HG03457 (cell line): Measurements from ENCODE around the gene OIT3.
"Not testable (repeated sequence)": the region's sequence is repeated elsewhere in the genome, so short reads cannot be mapped to it uniquely, and the experiment has no call there.

Experiments
- ATAC-seq: cut with Tn5 transposase; IDR thresholded peaks from one replicate; pipeline ENCODE4 v1.9.1; 2021; ENCODE audit warnings: moderate number of reproducible peaks; ENCODE audit not compliant: unreplicated experiment

The OIT3 gene

DNA sequence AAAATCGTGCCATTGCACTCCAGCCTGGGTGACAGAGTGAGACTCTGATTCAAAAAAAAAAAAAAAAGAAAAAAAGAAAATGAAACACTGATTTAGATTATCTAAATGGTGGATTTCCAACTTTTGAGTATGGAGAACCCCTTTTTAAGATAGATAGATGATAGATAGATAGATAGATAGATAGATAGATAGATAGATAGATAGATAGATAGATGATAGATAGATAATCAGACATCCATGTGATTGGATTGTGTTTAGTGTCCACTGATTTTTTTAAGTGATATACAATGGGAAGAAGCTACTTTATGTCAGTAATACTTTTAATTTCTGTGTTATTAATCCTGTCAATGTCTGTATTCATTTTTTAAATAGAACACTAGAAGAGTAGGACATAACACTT, 6.0 kb downstream of the OIT3 start:
- no peak for ATAC-seq

DNA sequence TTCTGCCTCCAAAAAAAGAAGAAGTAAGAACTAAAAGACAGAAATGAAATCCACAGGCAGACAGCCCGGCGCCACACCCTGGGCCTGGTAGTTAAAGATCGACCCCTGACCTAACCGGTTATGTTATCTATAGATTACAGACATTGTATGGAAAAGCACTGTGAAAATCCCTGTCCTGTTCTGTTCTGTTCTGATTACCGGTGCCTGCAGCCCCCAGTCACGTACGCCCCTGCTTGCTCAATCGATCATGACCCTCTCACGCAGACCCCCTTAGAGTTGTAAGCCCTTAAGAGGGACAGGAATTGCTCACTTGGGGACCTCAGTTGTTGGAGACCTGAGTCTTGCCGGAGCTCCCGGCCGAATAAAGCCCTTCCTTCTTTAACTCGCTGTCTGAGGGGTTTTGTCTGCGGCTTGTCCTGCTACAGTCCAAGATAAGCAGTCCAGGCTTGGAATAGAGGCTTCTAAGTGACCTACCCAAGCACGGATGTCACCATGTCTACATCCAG, 10.5 kb downstream of the OIT3 start:
- ATAC-seq = not testable (repeated sequence)

DNA sequence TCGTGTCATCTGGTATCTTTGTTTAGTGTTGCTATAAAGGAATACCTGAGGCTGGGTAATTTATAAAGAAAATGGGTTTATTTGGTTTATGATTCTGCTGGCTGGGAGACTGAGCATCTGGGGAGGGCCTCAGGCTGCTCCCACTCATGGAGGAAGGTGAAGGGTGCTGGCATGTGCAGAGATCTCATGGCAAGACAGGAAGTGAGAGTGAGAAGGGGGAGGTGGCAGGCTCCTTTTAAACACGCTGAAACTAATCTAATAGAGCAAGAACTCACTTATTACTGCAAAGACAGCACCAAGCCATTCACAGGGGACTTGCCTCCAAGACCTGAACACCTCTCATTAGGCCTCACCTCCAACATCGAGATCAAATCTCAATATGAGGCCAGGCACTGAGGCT, 11.3 kb downstream of the OIT3 start:
- no peak for ATAC-seq

DNA sequence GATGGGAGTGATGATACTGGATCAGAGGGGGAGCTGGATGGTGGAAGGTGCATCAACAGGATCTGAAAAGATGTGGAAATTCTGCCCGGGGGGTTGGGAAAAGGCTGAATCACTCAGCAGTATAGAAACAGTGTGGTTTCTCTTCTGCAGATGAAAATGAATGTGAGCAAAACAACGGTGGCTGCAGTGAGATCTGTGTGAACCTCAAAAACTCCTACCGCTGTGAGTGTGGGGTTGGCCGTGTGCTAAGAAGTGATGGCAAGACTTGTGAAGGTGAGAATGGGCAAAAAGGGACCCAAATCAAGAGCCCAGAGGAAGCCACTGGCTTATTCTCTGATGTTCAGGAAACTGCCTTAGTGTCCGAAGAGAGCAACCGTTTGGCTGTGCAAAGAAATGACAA, 12.9 kb downstream of the OIT3 start:
- no peak for ATAC-seq

DNA sequence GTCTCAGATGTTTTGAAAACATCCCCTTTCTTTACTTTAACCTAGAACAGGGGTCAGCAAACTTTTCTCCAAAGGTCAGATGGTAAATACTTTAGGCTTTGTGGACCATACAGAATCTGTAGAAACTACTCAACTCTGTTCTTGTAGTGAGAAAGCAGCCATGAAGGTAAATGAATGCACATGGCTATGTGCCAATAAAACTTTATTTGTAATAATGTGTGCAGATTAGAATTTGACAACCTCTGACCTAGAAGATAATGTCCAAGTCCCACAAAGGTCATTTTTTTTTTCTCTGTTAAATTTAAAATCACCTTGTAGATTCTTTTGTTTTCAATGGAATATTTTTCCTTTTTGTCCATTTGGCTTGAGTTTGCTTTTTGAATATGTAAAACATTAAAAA, 17.2 kb downstream of the OIT3 start:
- ATAC-seq = no peak

DNA sequence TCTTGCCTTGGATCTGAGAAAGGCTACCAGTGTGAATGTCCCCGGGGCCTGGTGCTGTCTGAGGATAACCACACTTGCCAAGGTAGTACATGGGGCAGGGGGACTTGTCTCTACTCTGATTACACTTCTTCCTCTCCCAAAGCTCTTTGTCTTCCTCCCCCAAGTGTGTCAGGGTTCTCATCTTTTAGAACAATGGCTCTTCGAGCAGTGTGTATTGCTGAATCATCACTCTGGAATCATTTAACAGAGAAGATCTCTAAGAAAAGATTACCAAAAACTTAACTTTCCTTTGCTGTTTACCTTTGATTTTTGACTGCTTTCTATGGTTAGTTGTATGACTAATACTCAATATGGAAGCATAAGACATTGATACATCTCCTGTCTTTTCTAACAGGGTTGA, 18.2 kb downstream of the OIT3 start:
- ATAC-seq = no peak

DNA sequence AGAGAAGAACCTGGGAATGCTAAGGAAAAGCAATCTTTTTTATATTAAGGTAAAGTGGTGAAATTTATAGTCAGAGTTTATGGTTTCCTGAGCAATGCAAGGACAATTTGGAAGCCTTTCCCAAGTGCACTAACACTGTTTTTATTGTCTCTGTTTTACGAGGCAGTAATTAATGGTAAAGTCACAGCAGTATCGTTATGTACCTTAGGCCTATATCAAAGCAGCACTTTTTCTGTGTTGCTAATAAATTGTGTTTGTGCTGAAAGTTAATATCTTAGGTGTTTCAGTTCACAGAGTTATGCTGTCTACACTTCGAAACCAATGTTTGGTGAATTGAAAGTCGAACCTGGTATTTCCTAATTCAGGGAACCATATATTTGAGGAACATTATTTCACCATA, 19.2 kb downstream of the OIT3 start:
- ATAC-seq = no peak

DNA sequence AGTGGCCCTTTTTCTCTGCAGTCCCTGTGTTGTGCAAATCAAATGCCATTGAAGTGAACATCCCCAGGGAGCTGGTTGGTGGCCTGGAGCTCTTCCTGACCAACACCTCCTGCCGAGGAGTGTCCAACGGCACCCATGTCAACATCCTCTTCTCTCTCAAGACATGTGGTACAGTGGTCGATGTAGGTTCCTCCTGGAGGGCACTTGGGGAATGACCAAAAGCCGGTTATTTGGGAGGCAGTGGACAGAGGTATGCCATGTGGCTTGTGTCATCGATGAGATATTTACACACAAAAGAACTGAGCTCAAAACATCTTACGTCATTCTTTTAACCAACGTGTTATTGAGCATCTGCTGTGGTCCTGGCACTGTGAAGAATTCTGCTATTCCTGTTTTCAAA, 19.7 kb downstream of the OIT3 start:
- no peak for ATAC-seq

DNA sequence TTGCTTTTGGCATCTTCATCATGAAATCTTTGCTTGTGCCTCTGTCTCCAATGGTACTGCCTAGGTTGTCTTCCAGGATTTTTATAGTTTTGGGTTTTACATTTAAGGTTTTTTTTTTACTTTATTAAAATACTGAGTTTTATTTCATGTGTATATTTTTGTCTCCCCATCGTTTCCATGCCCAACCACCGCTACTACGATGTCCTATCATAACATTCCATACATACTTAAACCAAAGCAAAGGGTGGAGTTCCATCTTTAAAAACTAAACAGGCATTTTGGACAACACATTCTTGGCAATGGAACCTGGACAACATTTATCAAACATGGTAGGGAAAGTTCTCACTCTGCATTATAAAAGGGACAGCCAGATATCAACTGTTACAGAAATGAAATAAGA, 23.7 kb downstream of the OIT3 start:
- ATAC-seq = not testable (repeated sequence)

DNA sequence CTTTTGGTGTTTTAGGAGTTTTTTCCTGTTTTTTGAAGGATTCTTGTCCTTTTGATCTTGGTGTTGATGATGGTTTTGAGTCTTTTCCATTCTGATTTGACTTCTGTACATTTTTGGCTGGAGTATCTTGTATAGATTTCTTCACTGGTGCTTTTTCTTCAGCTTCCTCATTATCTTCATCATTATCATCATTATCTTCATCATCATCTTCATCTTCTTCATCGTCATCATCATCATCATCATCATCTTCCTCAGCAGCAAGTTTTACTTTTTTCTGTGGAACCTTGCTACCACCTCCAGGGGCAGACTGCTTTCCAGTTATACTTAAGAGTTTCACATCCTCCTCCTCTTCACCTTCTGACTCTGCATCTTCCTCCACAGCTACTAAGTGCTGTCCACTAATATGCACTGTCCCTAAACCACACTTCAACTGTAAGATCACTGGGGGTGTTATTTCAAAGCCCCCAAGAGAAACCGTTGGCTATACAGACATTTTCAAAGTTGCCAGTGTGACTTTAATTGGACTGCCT, 24.3 kb downstream of the OIT3 start:
- not testable (repeated sequence) for ATAC-seq

DNA sequence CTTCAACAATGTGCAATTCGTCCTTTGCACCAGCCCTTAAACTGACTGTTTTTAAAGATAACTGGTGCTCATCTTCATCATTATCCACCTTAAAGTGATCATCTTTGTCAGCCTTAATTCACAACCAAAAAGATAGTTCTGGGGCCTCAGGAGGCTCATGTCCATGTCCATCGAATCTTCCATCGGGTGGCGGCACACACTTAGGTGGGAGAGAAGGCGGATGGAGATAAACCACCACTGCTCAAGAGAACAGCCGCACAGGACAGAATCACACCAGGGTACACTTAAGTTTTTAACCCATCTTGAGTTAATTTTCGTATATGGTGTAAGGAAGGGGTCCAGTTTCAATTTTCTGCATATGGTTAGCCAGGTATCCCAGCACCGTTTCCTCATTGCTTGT, 24.8 kb downstream of the OIT3 start:
- ATAC-seq = no peak

DNA sequence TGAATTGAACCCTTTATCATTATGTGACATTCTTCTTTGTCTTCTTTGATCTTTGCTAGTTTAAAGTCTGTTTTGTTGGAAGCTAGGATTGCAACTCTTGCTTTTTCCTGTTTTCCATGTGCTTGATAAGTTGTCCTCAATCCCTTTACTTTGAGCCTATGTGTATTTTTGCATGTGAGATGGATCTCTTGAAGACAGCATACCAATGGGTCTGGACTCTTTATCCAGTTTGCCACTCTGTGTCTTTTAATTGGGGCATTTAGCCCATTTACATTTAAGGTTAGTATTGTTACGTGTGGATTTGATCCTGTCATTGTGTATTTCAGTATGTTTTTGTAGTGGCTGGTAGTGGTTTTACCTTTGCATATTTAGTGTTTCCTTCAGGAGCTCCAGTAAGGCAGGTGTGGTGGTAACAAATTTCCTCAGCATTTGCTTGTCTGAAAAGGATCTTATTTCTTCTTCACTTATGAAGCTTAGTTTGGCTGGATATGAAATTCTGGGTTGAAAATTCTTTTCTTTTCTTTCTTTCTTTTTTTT, 27.7 kb downstream of the OIT3 start:
- ATAC-seq = not testable (repeated sequence)

DNA sequence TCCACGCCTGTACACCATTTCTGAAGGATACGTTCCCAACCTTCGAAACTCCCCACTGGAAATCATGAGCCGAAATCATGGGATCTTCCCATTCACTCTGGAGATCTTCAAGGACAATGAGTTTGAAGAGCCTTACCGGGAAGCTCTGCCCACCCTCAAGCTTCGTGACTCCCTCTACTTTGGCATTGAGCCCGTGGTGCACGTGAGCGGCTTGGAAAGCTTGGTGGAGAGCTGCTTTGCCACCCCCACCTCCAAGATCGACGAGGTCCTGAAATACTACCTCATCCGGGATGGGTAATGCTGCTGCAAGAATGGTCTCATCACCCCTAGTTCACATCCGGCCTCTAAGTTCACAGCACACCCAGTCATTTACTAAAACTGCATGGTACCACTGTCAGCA, 30.8 kb downstream of the OIT3 start:
- no peak for ATAC-seq

DNA sequence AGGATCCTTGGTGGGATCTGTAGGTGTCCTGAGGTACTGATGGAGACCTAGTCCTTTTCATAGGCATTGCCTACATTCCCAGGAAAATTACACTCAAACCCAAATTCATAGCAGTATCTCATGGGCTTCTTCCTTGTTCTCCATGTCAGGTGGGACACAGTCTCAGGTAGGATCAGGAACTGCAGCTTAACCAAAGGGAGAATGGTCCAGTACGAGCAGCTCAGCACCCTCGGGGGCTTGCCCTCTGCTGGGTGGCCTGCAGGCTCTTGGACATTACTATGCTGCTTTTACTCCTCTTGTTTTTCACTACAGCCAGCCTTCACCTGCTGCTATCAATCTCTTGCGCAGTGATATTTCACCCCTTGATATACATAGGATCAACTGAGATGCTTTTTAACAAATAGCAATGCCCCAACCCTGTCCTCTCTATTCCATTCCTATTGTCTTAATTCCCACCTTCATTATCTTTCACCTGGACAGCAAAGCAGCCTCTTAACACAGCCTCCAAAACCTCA, 32.5 kb downstream of the OIT3 start:
- ATAC-seq = no peak

DNA sequence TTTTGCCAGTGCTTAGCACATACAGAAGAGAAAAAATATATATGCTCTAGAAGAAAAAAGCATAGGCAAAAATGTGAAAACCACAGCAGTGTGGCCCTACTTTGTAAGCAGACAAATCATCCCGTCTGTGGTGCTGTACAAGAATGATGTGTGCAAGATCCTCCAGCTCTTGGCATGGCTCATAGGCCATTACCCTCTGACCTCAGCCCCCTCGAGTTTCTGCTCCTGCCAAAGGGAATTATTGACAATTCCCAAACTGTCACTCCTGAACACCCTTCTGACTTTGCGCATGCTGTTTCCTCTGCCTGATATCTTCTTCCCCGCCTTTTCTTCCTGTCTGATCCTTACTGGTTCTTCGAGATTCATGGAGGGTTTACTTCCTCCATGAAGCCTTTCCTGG, 33.9 kb downstream of the OIT3 start:
- no peak for ATAC-seq

DNA sequence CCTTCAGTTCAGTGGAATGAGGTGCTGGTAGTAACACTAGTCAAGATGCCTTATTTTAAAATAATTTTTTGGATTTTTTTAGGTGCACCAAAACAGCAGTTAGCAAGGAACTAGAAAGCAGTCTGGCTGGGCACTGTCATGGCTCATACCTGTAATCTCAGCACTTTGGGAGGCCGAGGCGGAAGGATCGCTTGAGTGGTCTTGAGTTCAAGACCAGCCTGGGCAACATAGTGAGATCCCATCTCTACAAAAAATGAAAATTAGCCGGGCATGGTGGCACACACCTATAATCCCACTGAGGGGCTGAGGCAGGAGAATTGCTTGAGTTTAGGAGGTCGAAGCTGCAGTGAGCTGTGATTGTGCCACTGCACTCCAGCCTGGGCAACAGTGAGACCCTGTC, 35.3 kb downstream of the OIT3 start:
- no peak for ATAC-seq

DNA sequence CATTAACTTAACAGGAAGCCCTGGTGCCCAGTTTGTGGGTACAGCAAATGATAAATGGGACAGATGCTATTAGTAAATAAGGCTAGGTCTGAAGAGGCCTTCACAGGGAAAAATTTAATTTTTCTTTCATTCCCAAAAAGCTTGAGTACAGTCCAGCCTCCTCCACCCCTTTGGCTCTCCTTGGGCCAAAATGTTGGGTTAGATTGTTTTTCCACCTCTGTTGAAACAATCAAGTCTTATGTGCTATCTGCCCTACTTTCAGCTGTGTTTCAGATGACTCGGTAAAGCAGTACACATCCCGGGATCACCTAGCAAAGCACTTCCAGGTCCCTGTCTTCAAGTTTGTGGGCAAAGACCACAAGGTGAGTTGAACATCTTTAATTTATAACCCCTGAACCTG, 36.7 kb downstream of the OIT3 start:
- ATAC-seq = no peak

DNA sequence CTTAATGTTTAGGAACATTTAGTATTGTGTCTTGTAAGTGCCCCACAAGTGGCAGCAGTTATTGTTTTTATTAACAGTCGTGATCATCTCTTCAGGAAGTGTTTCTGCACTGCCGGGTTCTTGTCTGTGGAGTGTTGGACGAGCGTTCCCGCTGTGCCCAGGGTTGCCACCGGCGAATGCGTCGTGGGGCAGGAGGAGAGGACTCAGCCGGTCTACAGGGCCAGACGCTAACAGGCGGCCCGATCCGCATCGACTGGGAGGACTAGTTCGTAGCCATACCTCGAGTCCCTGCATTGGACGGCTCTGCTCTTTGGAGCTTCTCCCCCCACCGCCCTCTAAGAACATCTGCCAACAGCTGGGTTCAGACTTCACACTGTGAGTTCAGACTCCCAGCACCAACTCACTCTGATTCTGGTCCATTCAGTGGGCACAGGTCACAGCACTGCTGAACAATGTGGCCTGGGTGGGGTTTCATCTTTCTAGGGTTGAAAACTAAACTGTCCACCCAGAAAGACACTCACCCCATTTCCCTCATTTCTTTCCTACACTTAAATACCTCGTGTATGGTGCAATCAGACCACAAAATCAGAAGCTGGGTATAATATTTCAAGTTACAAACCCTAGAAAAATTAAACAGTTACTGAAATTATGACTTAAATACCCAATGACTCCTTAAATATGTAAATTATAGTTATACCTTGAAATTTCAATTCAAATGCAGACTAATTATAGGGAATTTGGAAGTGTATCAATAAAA, 38.9 kb downstream of the OIT3 start:
- ATAC-seq = no peak

DNA sequence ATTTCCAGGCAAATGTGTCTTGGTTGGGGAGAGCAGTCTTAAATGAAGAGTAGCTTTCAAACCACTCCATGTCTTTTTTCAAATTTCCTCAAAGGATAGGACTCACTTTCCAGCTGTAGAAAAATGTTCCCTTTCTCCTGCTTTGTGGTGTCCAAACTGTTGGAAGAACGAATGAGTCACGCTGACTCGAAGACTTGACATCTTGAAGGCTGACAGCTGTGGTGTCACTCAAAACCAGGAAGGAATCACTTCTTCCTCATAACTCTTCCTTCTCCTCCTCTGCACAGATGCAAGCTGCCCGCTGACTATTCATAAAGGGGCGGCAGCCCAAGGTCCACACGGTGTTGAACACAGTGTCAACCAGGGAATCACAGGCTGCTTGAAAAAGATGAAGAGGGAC, 41.8 kb downstream of the OIT3 start:
- no peak for ATAC-seq

DNA sequence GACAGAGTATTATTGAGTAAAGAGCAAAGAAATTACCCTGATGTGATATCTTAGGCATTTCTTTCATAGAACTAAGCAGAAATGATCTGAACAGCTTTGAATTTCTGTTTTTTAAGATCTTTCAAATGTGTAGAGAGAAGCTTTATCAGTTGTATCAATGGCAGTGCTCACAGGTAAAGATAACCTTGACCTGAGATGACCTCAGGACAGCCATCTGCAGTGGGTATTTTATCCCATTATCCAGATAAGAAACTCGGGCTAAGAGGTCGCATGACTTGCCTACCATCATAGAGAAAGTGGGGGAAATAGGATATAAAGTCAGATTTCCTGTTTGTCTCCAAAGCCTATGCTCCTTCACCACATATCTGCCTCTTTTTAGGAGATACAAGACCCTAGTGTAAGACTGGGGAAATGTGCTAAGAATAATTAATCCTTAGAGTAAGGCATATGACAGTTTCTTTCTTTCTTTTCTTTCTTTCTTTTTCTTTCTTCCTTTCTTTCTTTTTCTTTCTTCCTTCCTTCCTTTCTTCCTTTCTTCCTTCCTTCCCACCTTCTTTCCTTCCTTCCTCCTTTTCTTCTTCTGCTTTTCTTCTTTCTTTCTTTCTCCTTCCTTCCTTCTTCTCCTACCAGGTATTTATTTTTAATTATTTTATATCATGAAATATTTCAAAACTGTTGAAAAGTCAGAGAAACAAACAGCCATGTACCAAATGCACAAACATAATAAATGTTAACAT, 50.1 kb downstream of the OIT3 start:
- no peak for ATAC-seq

DNA sequence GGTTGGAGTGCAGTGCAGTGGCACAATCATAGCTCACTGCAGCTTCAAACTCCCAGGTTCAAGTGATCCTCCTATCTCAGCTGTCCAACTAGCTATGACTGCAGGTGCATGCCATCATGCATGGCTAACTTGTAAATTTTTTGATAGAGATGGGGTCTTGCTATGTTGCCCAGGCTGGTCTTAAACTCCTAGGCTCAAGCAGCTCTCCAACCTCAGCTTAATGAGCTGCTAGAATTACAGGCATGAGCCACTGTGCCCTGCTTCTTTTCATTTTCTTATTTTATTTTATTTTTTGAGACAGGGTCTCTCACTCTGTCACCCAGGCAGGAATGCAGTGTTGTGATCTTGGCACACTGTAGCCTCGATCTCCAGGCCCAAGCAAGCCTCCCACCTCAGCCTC, 53.4 kb downstream of the OIT3 start:
- ATAC-seq = no peak

DNA sequence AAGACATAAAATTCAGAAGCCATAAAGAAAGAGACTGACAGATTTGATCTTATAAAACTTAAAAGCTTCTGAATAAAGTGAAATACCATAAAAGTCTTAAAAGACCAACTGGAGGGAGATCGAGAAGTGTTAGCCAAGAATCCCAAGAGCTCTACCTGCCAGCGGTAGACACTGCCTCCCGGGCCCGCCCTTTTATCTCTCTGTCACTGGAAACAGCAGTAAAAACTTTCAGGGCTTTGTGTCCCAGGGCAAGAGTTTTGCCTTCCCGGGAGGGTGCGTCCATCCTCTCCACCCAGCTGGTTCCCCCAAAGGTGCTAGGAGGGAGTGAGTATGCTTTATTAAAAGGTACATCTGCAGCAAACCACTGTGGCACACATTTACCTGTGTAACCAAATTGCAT, 55.2 kb downstream of the OIT3 start:
- no peak for ATAC-seq
